Osteocyte (in vitro differentiated cells): Measurements from ENCODE around the gene RDH14. TPM values are rescaled to one million over a fixed set of nuclear protein-coding genes. Genes with fewer than 3 reads are reported as not detected.

Source experiments
- DNase-seq: peaks from one replicate; pipeline ENCODE4 v3.0.0; 2021; ENCODE audit warnings: mixed read lengths; ENCODE audit not compliant: unreplicated experiment; ENCODE audit errors: extremely low spot score
- H3K27ac Mint-ChIP-seq: one replicate; pipeline ENCODE4 v1.8.0; 2021; ENCODE audit warnings: mild to moderate bottlenecking, mixed read lengths; ENCODE audit not compliant: unreplicated experiment
- H3K27me3 Mint-ChIP-seq: one replicate; pipeline ENCODE4 v1.8.0; 2021; ENCODE audit warnings: mixed read lengths; ENCODE audit not compliant: unreplicated experiment
- H3K36me3 Mint-ChIP-seq: one replicate; pipeline ENCODE4 v1.8.0; 2021; ENCODE audit warnings: mixed read lengths; ENCODE audit not compliant: unreplicated experiment
- H3K4me1 Mint-ChIP-seq: one replicate; pipeline ENCODE4 v1.8.0; 2021; ENCODE audit warnings: mixed read lengths; ENCODE audit not compliant: unreplicated experiment
- H3K4me3 Mint-ChIP-seq: one replicate; pipeline ENCODE4 v1.8.0; 2021; ENCODE audit warnings: mild to moderate bottlenecking, moderate library complexity, mixed read lengths; ENCODE audit not compliant: unreplicated experiment
- H3K9me3 Mint-ChIP-seq: one replicate; pipeline ENCODE4 v1.8.0; 2021; ENCODE audit warnings: mixed read lengths; ENCODE audit not compliant: unreplicated experiment
- CTCF ChIP-seq: fragments of 200-600 bp; sonication (generic); IDR thresholded peaks from 2 replicates; pipeline ENCODE4 v1.5.0; 2021; ENCODE audit warnings: antibody characterized with exemption, mild to moderate bottlenecking, moderate library complexity
- total RNA-seq: library from RNA; stranded (reverse); gene quantifications from 2 replicates; pipeline ENCODE4 v1.2.1, GENCODE V29; 2021

RDH14 gene
- total RNA-seq, 1 donor from 2014 or later = 19.0 TPM

- no peak for TF ChIP-seq CTCF
- no peak overlapping the region for H3K4me3 Mint-ChIP-seq
- DNase-seq = no peak
- no peaks in the 10 kb centered on the region for H3K27me3 Mint-ChIP-seq
- H3K36me3 Mint-ChIP-seq = peaks cover 23% of the 10 kb centered on the region
- H3K27ac Mint-ChIP-seq = no peak overlapping the region
- peaks cover 13% of the 10 kb centered on the region for H3K4me1 Mint-ChIP-seq
- no peaks in the 10 kb centered on the region for H3K9me3 Mint-ChIP-seq
Observed at GRCh38 chr2:18550433-18550832, 10.0 kb downstream of the RDH14 start.

GRCh38 chr2:18549083-18549482 lies 11.4 kb downstream of the RDH14 start:
- Mint-ChIP-seq H3K36me3 (peaks cover 15% of the 10 kb centered on the region), H3K4me1 (peaks cover 13% of the 10 kb centered on the region), H3K27ac (no peak overlapping the region), H3K4me3 (no peak overlapping the region), H3K27me3 (no peaks in the 10 kb centered on the region), H3K9me3 (no peaks in the 10 kb centered on the region)
- no peak for TF ChIP-seq CTCF
- DNase-seq = no peak

- H3K9me3 Mint-ChIP-seq = no peaks in the 10 kb centered on the region
- H3K36me3 Mint-ChIP-seq = peaks cover 13% of the 10 kb centered on the region
- no peak overlapping the region for H3K4me3 Mint-ChIP-seq
- no peaks in the 10 kb centered on the region for H3K27me3 Mint-ChIP-seq
- no peak overlapping the region for H3K27ac Mint-ChIP-seq
- H3K4me1 Mint-ChIP-seq = peaks cover 11% of the 10 kb centered on the region
- no peak for DNase-seq
- TF ChIP-seq CTCF = no peak
Observed at GRCh38 chr2:18548621-18549020, 11.8 kb downstream of the RDH14 start.

GRCh38 chr2:18546567-18546966 lies 13.9 kb downstream of the RDH14 start:
- no peak overlapping the region for H3K27ac Mint-ChIP-seq
- no peak for DNase-seq

GRCh38 chr2:18545384-18545783 lies 15.1 kb downstream of the RDH14 start:
- no peak for DNase-seq
- Mint-ChIP-seq H3K4me1 (no peaks in the 10 kb centered on the region), H3K4me3 (no peak overlapping the region), H3K36me3 (peaks cover 7% of the 10 kb centered on the region), H3K27ac (no peak overlapping the region), H3K27me3 (no peaks in the 10 kb centered on the region), H3K9me3 (peaks cover 5% of the 10 kb centered on the region)
- TF ChIP-seq CTCF = no peak

More at GRCh38 chr2:18546567-18546966, 13.9 kb downstream of the RDH14 start:
- Mint-ChIP-seq H3K4me1 (no peaks in the 10 kb centered on the region), H3K4me3 (no peak overlapping the region), H3K9me3 (no peaks in the 10 kb centered on the region), H3K36me3 (peaks cover 8% of the 10 kb centered on the region), H3K27me3 (no peaks in the 10 kb centered on the region)
- TF ChIP-seq CTCF = no peak
